OCI-LY7 (cell line): Measurements from ENCODE around the gene WNK2. TPM values are rescaled to one million over a fixed set of nuclear protein-coding genes. Genes with fewer than 3 reads are reported as not detected.

Experiments
- BruUV-seq: library from RNA; stranded (reverse); fragments of 400-500 nt; replicated peaks from 2 replicates; lab custom pipeline; 2021; lab: Mats Ljungman, UMichigan
- CTCF ChIA-PET: fragments of 300-600 bp; sonication (Branson Sonifier 250); formaldehyde crosslinking; loops from one replicate; lab custom pipeline; 2022; ENCODE audit warnings: antibody characterized with exemption; ENCODE audit not compliant: unreplicated experiment; lab: Charles Lee
- POLR2A ChIA-PET: fragments of 300-600 bp; sonication (Branson Sonifier 250); formaldehyde crosslinking; loops from one replicate; lab custom pipeline; 2022; ENCODE audit warnings: antibody characterized with exemption; lab: Charles Lee
- DNase-seq: peaks from one replicate; pipeline ENCODE4 v3.0.0-alpha.2; 2015; ENCODE audit warnings: low spot score
- H2AFZ ChIP-seq: fragments of 200-600 bp; sonication (generic), shearing (Covaris generic); 2 replicates; pipeline ENCODE4 v1.6.1; 2014; ENCODE audit warnings: mild to moderate bottlenecking, antibody characterized with exemption, low read length, moderate library complexity
- H3K27ac ChIP-seq: fragments of 200-600 bp; sonication (generic); 2 replicates; pipeline ENCODE4 v1.5.1; 2014; ENCODE audit warnings: mixed run types, low read depth, mild to moderate bottlenecking, moderate library complexity, low read length, inconsistent platforms; ENCODE audit not compliant: poor library complexity, severe bottlenecking
- H3K36me3 ChIP-seq: fragments of 200-600 bp; sonication (generic); 2 replicates; pipeline ENCODE4 v1.6.1; 2014; ENCODE audit warnings: mild to moderate bottlenecking, antibody characterized with exemption, low read length, moderate library complexity, mixed read lengths; ENCODE audit not compliant: insufficient read depth
- H3K4me1 ChIP-seq: fragments of 200-600 bp; sonication (generic); 2 replicates; pipeline ENCODE4 v1.5.1; 2014; ENCODE audit warnings: mild to moderate bottlenecking, low read length; ENCODE audit not compliant: insufficient read depth, poor library complexity, severe bottlenecking
- H3K4me2 ChIP-seq: fragments of 200-600 bp; sonication (generic); 2 replicates; pipeline ENCODE4 v1.6.1; 2014; ENCODE audit warnings: mild to moderate bottlenecking, low read length
- H3K4me3 ChIP-seq: fragments of 200-600 bp; sonication (generic); 2 replicates; pipeline ENCODE4 v1.5.1; 2014; ENCODE audit warnings: mild to moderate bottlenecking, low read depth, low read length; ENCODE audit not compliant: poor library complexity, severe bottlenecking
- H3K79me2 ChIP-seq: fragments of 200-600 bp; sonication (generic); 2 replicates; pipeline ENCODE4 v1.6.1; 2016; ENCODE audit warnings: low read depth, mild to moderate bottlenecking, low read length, moderate library complexity, mixed read lengths; ENCODE audit not compliant: insufficient read depth
- H3K9me2 ChIP-seq: fragments of 200-600 bp; sonication (generic); 2 replicates; pipeline ENCODE4 v1.6.1; 2016; ENCODE audit warnings: mild to moderate bottlenecking, low read length, mixed read lengths; ENCODE audit not compliant: insufficient read depth
- H3K9me3 ChIP-seq: fragments of 200-600 bp; sonication (generic); 2 replicates; pipeline ENCODE4 v1.6.1; 2014; ENCODE audit warnings: mild to moderate bottlenecking, mixed run types, low read length, mixed read lengths
- H4K20me1 ChIP-seq: fragments of 200-600 bp; sonication (generic); 2 replicates; pipeline ENCODE4 v1.6.1; 2014; ENCODE audit warnings: mild to moderate bottlenecking, antibody characterized with exemption, low read length, moderate library complexity, mixed read lengths; ENCODE audit not compliant: insufficient read depth
- EZH2phosphoT487 ChIP-seq: fragments of 200-600 bp; sonication (generic); IDR thresholded peaks from 2 replicates; pipeline ENCODE4 v1.6.1; 2018; ENCODE audit warnings: low read depth, borderline replicate concordance, mild to moderate bottlenecking, mixed run types, antibody characterized with exemption, low read length, moderate library complexity, mixed read lengths
- intact Hi-C: fragments of 100-400 bp; cut with micrococcal nuclease; formaldehyde crosslinking; loops from one replicate; pipeline ENCODE4 v1.10.0; 2022; ENCODE audit not compliant: unreplicated experiment
- total RNA-seq, 2 experiments: library from RNA; depleted of rRNA in 1 of 2; stranded (reverse); fragments of >200 nt in 1 of 2; shearing (Covaris generic) in 1 of 2; gene quantifications; 2 replicates each; pipeline ENCODE4 v1.2.3, GENCODE V29; 2014 to 2022
- TF ChIP-seq, protein P1 (sequence below): fragments of 200-600 bp; sonication (generic); conservative IDR thresholded peaks from 2 replicates; pipeline ENCODE4 v1.5.1; 2014; ENCODE audit warnings: mild to moderate bottlenecking, antibody characterized with exemption, low read length, moderate library complexity, mixed read lengths

Gene WNK2
- total RNA-seq, 2 experiments from 2014 or later: 142 to 194 TPM

DNA sequence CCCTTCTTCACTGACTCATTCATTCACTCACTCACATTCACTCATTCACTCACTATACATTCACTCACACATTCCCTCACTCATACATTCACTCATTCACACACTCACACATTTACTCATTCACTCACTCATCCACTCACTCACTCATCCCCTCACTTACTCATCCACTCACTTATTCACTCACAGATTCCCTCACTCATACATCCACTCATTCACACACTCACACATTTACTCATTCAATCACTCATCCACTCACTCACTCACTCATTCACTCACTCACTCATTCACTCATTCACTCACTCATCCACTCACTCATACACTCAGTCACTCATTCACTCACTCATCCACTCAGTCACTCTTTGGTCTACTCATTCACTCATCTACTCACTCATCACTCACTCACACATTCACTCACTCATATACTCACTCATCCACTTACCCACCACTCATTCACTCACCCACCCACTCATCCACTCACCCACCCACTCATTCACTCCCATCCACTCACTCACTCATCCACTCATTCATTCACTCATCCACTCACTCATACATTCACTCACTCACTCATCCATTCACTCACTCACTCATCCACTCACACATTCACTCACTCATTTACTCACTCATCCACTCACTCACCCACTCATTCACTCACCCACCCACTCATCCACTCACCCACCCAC is 27.2 kb downstream of the WNK2 start:
- Histone ChIP-seq H3K4me2 (no peak overlapping the region), H3K9me2 (no peaks in the 10 kb centered on the region), H3K4me1 (no peaks in the 10 kb centered on the region), H4K20me1 (no peaks in the 10 kb centered on the region), H2AFZ (no peak overlapping the region), H3K4me3 (no peak overlapping the region), H3K9me3 (no peaks in the 10 kb centered on the region), H3K27ac (no peak overlapping the region), H3K79me2 (no peaks in the 10 kb centered on the region), H3K36me3 (no peaks in the 10 kb centered on the region)
- BruUV-seq: no TSS peak
- intact Hi-C loops: no loop called here
- POLR2A ChIA-PET: no interaction called here
- no peak for TF ChIP-seq EZH2phosphoT487
- TF ChIP-seq, protein P1, sequence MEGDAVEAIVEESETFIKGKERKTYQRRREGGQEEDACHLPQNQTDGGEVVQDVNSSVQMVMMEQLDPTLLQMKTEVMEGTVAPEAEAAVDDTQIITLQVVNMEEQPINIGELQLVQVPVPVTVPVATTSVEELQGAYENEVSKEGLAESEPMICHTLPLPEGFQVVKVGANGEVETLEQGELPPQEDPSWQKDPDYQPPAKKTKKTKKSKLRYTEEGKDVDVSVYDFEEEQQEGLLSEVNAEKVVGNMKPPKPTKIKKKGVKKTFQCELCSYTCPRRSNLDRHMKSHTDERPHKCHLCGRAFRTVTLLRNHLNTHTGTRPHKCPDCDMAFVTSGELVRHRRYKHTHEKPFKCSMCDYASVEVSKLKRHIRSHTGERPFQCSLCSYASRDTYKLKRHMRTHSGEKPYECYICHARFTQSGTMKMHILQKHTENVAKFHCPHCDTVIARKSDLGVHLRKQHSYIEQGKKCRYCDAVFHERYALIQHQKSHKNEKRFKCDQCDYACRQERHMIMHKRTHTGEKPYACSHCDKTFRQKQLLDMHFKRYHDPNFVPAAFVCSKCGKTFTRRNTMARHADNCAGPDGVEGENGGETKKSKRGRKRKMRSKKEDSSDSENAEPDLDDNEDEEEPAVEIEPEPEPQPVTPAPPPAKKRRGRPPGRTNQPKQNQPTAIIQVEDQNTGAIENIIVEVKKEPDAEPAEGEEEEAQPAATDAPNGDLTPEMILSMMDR: no peak
- no peak for DNase-seq
- CTCF ChIA-PET: no interaction called here

DNA sequence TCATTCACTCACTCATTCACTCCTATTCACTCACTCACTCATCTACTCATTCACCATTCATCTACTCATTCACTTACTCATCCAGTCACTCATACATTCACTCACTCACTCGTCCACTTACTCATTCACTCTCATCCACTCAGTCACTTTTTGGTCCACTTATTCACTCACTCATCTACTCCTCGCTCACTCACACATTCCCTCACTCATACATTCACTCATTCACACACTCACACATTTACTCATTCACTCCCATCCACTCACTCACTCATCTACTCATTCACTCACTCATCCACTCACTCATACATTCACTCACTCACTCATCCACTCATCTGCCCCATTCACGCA is 27.7 kb downstream of the WNK2 start:
- BruUV-seq: no TSS peak
- intact Hi-C loops: no loop called here
- Histone ChIP-seq H4K20me1 (no peaks in the 10 kb centered on the region), H3K9me3 (no peaks in the 10 kb centered on the region), H3K27ac (no peak overlapping the region), H3K79me2 (no peaks in the 10 kb centered on the region), H3K4me3 (no peak overlapping the region), H3K4me2 (no peak overlapping the region), H3K36me3 (no peaks in the 10 kb centered on the region), H2AFZ (no peak overlapping the region), H3K4me1 (no peaks in the 10 kb centered on the region), H3K9me2 (no peaks in the 10 kb centered on the region)
- ChIA-PET CTCF (no interaction called here), POLR2A (no interaction called here)
- TF ChIP-seq EZH2phosphoT487: no peak
- TF ChIP-seq, protein P1: no peak
- DNase-seq: no peak

DNA sequence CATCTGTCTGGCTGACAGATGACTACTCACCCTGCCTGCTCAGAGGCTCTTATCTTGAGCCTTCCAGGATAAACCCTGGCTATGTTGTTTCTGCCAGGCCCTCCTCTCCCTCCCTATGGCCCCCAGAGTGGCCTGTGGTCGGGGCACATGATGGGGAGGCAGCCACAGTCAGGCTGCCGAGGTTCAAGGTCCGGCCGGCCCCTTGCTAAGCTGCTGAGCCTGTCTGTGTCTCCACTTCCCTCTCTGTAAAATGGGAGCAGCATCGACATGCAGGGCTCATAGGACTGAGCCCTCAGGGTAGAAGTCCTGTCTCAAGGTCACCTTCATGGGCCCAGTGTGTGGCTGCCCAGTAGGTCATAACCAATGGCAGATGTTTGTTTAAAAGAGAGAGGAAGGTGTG is 28.5 kb downstream of the WNK2 start:
- H3K4me1 ChIP-seq: no peaks in the 10 kb centered on the region
- no peak overlapping the region for H3K4me2 ChIP-seq
- intact Hi-C loops: no loop called here
- no peak overlapping the region for H3K27ac ChIP-seq
- ChIA-PET POLR2A (no interaction called here), CTCF (no interaction called here)
- no peak for DNase-seq
- H3K36me3 ChIP-seq: no peaks in the 10 kb centered on the region
- H2AFZ ChIP-seq: no peak overlapping the region
- no peaks in the 10 kb centered on the region for H4K20me1 ChIP-seq
- TF ChIP-seq, protein P1: no peak
- TF ChIP-seq EZH2phosphoT487: no peak
- H3K9me2 ChIP-seq: no peaks in the 10 kb centered on the region
- no TSS peak for BruUV-seq
- no peaks in the 10 kb centered on the region for H3K9me3 ChIP-seq
- no peaks in the 10 kb centered on the region for H3K79me2 ChIP-seq
- H3K4me3 ChIP-seq: no peak overlapping the region
